HUES6 (cell line): Measurements from ENCODE around the gene FBRSL1.
"Not testable (repeated sequence)": the region's sequence is repeated elsewhere in the genome, so short reads cannot be mapped to it uniquely, and the experiment has no call there.

Source experiments
- H3K27ac ChIP-seq: 2 replicates; pipeline ENCODE4 v1.7.0; 2013; ENCODE audit warnings: low read depth, mild to moderate bottlenecking, low read length, inconsistent platforms
- H3K27me3 ChIP-seq: 2 replicates; pipeline ENCODE4 v1.6.1; 2013; ENCODE audit warnings: low read length; ENCODE audit not compliant: control insufficient read depth, insufficient read depth
- H3K36me3 ChIP-seq: 2 replicates; pipeline ENCODE4 v1.6.1; 2013; ENCODE audit warnings: low read length; ENCODE audit not compliant: control insufficient read depth, insufficient read depth
- H3K4me1 ChIP-seq: 2 replicates; pipeline ENCODE4 v1.6.1; 2013; ENCODE audit warnings: low read length; ENCODE audit not compliant: control insufficient read depth, insufficient read depth
- H3K4me3 ChIP-seq: 2 replicates; pipeline ENCODE4 v1.5.1; 2013; ENCODE audit warnings: low read depth, low read length
- H3K9ac ChIP-seq: one replicate; pipeline ENCODE4 v1.6.1; 2013; ENCODE audit warnings: mild to moderate bottlenecking, low read length
- H3K9me3 ChIP-seq: 2 replicates; pipeline ENCODE4 v1.6.1; 2013; ENCODE audit warnings: low read depth, low read length; ENCODE audit not compliant: control insufficient read depth, insufficient read depth

The FBRSL1 gene

DNA sequence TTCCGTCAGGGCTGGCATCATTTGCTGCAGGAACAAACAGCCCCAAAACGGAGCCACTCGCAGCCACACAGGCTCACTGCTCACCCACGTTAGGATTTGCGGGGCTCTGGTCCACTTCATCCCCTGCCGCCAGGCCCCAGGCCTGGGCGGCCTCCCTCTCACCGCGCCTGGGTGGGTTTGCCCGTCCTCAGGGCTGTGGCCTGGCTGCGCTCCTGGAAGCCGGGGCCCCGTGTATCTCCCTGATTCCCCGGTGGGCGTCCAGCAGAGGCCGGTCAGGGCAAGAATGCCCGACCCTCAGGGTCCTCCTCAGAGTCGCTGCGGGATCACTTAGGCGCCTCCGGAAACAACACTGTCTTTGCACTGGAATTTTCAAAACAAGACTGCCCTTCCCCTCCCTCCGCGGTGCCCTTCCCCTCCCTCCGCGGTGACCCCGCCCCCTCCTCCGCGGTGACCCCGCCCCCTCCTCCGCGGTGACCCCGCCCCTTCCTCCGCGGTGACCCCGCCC, 15.7 kb upstream of the FBRSL1 start:
- peak overlapping the region; percentile 45; the same call in 1 of the 2 replicates for H3K4me3 ChIP-seq
- H3K27ac ChIP-seq: no peak overlapping the region; the same call in 1 of the 2 replicates
- H3K27me3 ChIP-seq: peaks cover 46% of the 10 kb centered on the region
- no peaks in the 10 kb centered on the region for H3K4me1 ChIP-seq
- no peak overlapping the region for H3K9ac ChIP-seq
- H3K36me3 ChIP-seq: no peaks in the 10 kb centered on the region
- H3K9me3 ChIP-seq: peaks cover 7% of the 10 kb centered on the region; the same call in 1 of the 2 replicates

DNA sequence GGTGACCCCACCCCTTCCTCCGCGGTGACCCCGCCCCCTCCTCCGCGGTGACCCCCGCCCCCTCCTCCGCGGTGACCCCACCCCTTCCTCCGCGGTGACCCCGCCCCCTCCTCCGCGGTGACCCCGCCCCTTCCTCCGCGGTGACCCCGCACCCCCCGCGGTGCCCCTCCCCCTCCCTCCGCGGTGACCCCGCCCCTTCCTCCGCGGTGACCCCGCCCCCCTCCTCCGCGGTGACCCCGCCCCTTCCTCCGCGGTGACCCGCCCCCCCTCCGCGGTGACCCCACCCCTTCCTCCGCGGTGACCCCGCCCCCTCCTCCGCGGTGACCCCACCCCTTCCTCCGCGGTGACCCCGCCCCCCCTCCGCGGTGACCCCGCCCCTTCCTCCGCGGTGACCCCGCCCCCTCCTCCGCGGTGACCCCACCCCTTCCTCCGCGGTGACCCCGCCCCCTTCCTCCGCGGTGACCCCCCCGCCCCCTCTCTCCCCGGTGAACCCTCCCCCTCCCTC, 15.1 kb upstream of the FBRSL1 start:
- H3K27me3 ChIP-seq: peaks cover 48% of the 10 kb centered on the region
- H3K4me1 ChIP-seq, H3K4me3 ChIP-seq, H3K9ac ChIP-seq, H3K9me3 ChIP-seq, H3K27ac ChIP-seq, H3K36me3 ChIP-seq: not testable (repeated sequence)

DNA sequence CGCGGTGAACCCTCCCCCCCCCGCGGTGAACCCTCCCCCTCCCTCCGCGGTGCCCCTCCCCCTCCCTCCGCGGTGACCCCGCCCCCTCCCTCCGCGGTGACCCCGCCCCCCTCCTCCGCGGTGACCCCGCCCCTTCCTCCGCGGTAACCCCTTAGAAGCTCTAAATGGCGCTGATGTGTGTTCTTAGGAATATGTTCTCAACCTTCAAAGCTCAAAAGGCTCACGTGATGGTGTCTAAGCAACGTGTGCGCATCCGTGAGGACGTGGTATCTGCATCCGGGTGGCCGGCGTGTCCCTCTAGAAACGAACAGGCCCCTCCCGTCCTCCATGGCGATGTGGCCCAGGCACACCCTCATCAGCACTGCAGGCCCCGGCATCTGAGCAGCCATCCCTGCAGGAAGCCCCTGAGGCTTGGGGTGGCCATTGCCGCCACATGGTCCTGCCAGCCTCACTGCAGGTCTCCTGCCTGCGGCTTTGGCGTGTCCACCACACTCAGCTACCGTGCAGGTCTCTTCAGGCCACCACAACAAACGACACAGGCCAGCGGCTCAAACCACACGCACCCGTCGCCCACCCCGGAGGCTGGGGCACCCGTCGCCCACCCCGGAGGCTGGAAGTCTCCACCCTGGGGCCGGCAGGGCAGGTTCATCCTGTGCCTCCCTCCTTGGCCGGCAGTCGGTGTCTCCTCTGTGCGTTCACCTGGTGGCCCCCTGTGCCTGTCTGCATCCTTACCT, 14.5 kb upstream of the FBRSL1 start:
- H3K4me3 ChIP-seq: peak overlapping the region; percentile 41; the same call in 1 of the 2 replicates
- H3K27me3 ChIP-seq: peaks cover 54% of the 10 kb centered on the region
- no peaks in the 10 kb centered on the region for H3K36me3 ChIP-seq
- H3K27ac ChIP-seq: no peak overlapping the region
- H3K9me3 ChIP-seq: peaks cover 7% of the 10 kb centered on the region; the same call in 1 of the 2 replicates
- H3K9ac ChIP-seq: no peak overlapping the region
- no peaks in the 10 kb centered on the region for H3K4me1 ChIP-seq

DNA sequence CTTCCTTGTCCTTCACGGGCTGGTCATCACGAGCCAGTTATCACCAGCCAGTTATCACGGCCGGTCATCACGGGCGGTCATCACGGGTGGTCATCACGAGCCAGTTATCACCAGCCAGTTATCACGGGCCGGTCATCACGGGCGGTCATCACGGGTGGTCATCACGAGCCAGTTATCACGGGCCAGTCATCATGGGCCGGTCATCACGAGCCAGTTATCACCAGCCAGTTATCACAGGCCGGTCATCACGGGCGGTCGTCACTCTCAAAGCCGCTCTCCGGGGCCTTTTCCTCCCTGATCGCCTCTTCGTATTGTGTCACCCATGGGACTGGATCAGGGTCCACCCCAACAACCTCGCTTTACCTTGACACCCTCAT, 13.9 kb upstream of the FBRSL1 start:
- H3K4me1 ChIP-seq: no peaks in the 10 kb centered on the region
- no peak overlapping the region for H3K9ac ChIP-seq
- no peak overlapping the region for H3K4me3 ChIP-seq

DNA sequence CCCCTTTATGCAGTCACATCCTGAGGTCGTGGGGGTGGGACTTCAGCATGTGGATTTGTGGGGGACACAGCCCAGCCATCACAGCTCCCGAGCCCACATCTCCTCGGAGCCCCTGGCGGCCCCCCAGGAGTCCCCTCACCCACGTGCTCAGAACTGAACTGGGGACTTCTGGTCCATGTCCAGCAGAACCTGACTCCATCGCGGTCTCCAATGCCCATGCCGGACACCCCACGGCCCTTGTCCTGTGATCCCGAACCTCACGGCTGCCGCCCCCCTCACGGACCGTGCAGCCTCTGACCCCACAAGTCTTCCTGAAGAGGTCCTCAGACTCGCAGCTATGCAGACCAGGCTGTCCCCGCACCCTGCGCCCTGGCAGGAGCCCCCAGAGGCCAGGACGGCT, 13.5 kb upstream of the FBRSL1 start:
- H3K27me3 ChIP-seq: peaks cover 57% of the 10 kb centered on the region
- H3K9me3 ChIP-seq: peaks cover 7% of the 10 kb centered on the region; the same call in 1 of the 2 replicates
- no peaks in the 10 kb centered on the region for H3K4me1 ChIP-seq
- no peak overlapping the region for H3K4me3 ChIP-seq
- H3K27ac ChIP-seq: no peak overlapping the region
- no peak overlapping the region for H3K9ac ChIP-seq
- no peaks in the 10 kb centered on the region for H3K36me3 ChIP-seq

More for the DNA sequence above, 13.9 kb upstream of the FBRSL1 start:
- Histone ChIP-seq H3K27me3 (peaks cover 57% of the 10 kb centered on the region), H3K27ac (no peak overlapping the region), H3K36me3 (no peaks in the 10 kb centered on the region), H3K9me3 (peaks cover 7% of the 10 kb centered on the region; the same call in 1 of the 2 replicates)

DNA sequence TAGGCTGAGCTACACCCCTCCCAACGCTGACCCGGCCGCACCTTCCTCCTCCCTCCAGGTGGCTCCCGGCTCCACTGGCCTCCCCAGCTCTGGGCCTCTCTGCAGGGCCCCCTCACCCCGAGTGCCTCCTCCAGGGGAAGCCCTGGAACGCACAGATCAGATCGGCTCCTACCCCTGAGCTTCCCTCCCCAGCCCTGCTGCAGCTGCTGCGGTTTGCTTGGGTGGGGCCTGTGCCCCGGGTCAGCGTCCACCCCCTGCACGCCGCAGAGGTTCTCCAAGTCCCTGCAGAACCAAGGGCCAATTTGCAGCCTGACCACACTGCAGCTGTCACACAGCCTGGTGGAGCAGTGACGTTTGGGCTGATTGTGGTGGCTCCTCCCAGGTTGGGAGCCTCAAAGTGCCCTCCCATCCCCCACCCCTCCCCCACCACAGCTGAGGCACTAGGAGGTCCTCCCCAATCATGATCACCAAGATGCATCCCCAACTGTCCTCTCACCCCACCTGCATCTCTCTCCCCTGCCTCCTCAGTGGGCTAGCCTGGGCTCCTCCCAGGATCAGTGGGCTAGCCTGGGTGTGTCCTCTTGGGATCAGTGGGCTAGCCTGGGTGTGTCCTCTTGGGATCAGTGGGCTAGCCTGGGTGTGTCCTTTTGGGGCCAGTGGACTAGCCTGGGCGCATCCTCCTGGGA, 12.8 kb upstream of the FBRSL1 start:
- H3K27ac ChIP-seq: no peak overlapping the region

DNA sequence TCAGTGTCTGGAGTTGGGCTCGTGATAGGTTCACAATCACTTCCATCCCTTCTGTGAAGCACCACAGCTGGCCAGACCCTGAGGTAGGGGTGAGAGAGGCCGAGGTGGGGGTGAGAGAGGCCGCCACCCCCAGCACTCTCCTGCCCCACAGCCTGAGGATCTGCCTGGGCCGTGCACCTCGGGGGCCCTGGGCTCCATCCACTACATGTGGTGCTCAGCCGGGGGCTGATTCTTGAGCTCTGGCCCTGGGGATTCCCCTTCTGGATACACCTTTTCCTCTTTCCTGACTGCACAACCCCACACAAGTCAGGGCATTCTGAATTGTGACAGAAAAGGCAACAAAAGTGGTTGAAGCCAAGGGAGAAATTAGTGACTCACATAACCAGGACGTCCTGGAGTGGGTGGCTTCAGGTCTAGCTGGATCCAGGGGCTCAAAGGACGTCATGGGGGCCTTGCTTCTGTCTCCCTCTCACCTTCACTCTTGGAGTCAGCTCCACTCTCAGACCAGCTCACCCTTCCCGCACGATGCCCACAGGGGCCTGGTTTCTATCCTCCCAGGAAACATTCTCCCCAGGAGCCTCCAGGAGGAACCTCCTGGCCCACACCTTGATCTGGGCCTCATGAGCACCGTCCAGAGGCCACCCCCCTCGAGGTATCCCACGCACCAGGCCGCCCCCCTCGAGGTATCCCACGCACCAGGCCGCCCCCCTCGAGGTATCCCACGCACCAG, 12.1 kb upstream of the FBRSL1 start:
- Histone ChIP-seq H3K4me3 (no peak overlapping the region), H3K27ac (no peak overlapping the region), H3K9ac (no peak overlapping the region), H3K36me3 (no peaks in the 10 kb centered on the region), H3K4me1 (no peaks in the 10 kb centered on the region), H3K27me3 (peaks cover 61% of the 10 kb centered on the region), H3K9me3 (peaks cover 7% of the 10 kb centered on the region; the same call in 1 of the 2 replicates)

More for the DNA sequence above, 12.8 kb upstream of the FBRSL1 start:
- H3K4me1 ChIP-seq: no peaks in the 10 kb centered on the region
- no peaks in the 10 kb centered on the region for H3K36me3 ChIP-seq
- H3K4me3 ChIP-seq: no peak overlapping the region
- no peak overlapping the region for H3K9ac ChIP-seq
- peaks cover 57% of the 10 kb centered on the region for H3K27me3 ChIP-seq
- peaks cover 7% of the 10 kb centered on the region; the same call in 1 of the 2 replicates for H3K9me3 ChIP-seq

DNA sequence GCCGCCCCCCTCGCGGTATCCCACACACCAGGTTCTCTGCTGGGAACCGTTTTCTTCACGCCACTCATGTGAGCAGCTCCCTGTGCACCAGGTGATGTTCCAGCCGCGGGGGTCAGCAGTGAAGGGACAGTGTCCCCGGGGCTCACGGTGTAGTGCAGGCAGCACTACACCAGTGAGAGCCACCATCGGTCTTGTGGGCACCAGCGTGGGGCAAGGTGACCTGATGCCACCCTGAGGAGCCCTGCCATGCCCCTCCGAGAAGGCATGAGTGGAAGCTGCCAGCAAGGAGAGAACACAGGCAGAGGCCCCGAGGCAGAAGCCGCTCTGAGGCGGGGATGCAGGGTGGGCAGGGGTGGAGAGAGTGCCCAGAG, 11.5 kb upstream of the FBRSL1 start:
- Histone ChIP-seq H3K9me3 (peaks cover 7% of the 10 kb centered on the region; the same call in 1 of the 2 replicates), H3K4me1 (no peaks in the 10 kb centered on the region), H3K4me3 (no peak overlapping the region), H3K9ac (no peak overlapping the region), H3K27ac (no peak overlapping the region), H3K36me3 (no peaks in the 10 kb centered on the region), H3K27me3 (peaks cover 66% of the 10 kb centered on the region)

DNA sequence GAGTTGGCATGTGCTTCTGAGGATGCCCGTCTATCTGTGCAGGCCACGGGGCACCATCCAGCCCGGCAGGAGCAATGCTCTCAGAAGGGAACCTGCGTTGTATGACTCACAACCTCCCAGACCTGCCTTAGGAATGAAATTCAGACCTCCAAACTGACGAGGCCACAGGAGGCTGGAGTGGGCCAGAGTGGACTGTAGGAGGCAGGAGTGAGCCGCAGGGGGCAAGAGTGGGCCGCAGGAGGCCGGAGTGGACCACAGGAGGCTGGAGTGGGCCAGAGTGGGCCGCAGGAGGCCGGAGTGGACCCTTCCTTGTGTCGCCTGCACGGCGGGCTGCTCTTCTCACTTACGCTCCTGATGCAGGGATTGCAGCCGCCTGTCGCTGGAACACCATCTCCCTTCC, 11.1 kb upstream of the FBRSL1 start:
- H3K27ac ChIP-seq: no peak overlapping the region
- H3K27me3 ChIP-seq: peaks cover 70% of the 10 kb centered on the region
- H3K4me1 ChIP-seq: no peaks in the 10 kb centered on the region
- H3K9me3 ChIP-seq: peaks cover 7% of the 10 kb centered on the region; the same call in 1 of the 2 replicates
- no peak overlapping the region for H3K9ac ChIP-seq
- H3K36me3 ChIP-seq: no peaks in the 10 kb centered on the region
- no peak overlapping the region for H3K4me3 ChIP-seq

DNA sequence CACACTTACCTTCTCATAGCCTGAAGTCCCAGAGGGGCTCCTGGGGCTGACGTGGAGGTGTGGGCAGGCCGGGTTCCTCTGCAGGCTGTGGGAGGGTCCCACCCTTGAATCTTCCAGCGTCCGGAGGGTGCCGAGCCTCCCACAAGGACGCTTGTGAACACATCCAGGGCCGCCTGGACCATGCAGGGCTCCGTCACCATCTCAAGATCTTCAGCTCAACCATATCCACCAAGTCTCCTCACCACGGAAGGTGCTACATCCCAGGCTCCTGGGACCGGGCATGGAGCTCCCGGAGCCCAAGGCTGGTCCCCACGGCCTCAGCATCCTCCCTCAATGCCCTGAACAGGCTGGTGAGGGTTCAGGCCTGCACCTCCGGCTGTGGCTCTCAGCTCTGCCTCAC, 10.7 kb upstream of the FBRSL1 start:
- Histone ChIP-seq H3K27ac (no peak overlapping the region), H3K4me3 (no peak overlapping the region), H3K27me3 (peaks cover 73% of the 10 kb centered on the region), H3K9me3 (peaks cover 7% of the 10 kb centered on the region; the same call in 1 of the 2 replicates), H3K9ac (no peak overlapping the region), H3K36me3 (no peaks in the 10 kb centered on the region), H3K4me1 (no peaks in the 10 kb centered on the region)
